ENCODE data around the gene OSBPL1A.

OSBPL1A gene

GRCh38 chr18:24397694-24398368, at the start of gene OSBPL1A:
TSS of gene OSBPL1A (minus strand) at chr18:24397824. CDS start at chr18:24377533, 20,291 bp downstream.
- DNase-seq, result peak; percentile 85

- DNase-seq, result no peak
These were observed 49.4 kb upstream of the OSBPL1A start for GRCh38 chr18:24446953-24447538.

GRCh38 chr18:24446453-24446852, 48.8 kb upstream of the OSBPL1A start:
- no peak for DNase-seq

- no peak for DNase-seq
These were observed 46.2 kb upstream of the OSBPL1A start for GRCh38 chr18:24443870-24444269.

DNA sequence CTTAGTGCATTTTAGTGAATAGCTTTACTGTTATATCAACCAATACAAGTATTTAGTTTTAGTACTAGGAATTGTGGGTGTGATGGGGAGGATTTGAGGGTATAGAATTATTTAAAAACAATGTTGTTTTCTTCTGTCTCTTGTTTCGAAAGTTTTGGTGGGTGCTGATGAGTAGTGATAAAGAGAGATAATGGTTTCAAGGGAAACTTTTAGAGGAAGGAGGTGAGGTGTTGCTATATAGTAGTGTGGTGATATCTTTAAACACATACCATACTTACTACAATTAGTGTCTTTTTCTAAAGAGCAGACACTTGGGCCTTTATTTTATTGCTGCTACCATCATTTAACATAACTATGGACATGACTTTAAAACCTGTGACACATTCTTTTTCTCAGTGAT, 39.3 kb upstream of the OSBPL1A start:
- no peak for DNase-seq

DNA sequence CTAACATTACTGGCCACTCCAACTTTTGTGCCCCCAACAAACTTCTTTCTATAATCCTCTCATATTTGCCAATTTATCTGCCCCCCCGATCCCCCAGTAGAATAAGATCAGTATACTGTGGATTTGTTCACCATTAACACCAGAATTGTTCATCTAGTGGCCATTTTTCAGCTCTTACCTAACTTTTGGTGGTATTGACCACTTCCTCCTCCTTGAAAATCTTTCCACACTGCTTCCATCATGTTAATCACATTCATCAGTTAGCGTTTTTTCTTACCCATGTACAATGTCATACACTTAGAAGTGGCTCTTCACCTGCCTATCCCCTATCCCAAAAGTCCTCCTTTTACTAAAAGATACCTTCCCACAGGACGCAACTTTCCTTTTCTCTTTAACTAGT, 35.0 kb upstream of the OSBPL1A start:
- DNase-seq, result no peak

DNA sequence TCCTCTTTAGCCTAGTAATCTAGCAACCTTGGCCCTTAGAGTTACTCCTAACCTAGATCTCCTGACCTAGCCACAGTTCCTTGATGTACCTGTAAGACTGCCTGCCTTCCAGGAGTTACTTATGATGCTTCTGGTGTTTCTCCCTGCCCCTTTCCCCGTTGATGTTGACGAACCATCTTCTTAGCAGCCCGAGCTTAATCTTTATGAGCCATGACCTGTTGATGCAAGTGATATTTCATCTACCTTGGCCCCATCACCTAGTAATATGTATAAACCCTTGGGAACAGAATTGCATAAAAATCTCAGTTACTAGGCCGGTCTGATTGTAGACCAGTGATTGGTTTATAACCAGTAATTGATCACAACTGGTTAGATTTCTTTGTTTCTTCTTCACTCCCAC, 31.6 kb upstream of the OSBPL1A start:
- DNase-seq, result no peak

DNA sequence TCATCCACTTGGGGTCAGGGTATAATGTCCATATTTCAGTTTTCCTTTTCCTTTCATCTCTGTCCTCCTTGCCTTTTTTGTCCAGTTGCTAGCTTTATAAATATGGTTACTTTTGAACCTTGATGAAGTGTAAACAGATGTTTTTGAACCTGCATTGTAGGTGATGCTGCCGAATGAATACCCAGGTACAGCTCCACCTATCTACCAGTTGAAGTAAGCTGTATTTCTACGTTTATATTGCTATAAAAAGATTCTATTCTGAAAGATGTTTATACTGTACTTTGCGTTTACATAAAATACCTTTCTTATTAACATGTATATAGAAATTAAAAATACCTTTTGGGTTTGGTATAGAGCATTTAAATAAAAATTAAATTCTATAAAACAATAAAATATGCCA, 31.1 kb upstream of the OSBPL1A start:
- no peak for DNase-seq

DNA sequence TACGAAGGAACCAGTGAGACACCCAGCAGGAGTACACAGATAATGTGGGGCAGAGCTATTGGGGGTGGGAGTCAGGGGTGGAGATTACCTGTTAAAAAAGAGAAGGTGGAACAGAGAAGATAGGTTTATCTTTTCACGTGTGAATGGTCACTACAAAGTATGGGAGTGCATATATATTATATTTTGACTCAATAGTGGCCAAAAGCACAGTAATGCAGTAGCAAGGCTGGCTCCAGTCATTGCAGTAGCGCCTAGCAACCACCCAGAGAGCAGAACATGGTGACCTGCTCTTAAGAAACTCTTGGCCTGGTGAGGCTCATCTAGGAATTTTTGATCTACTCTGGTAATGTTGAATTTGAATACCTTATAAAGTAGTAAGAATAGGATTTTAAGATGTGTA, 29.9 kb upstream of the OSBPL1A start:
- DNase-seq, result no peak

GRCh38 chr18:24426398-24427294, 29.0 kb upstream of the OSBPL1A start, which contains the start of gene IMPACT:
TSS of gene IMPACT (plus strand) at chr18:24426670. CDS start at chr18:24426757, 87 bp downstream.
- DNase-seq, result peak; percentile 82

DNA sequence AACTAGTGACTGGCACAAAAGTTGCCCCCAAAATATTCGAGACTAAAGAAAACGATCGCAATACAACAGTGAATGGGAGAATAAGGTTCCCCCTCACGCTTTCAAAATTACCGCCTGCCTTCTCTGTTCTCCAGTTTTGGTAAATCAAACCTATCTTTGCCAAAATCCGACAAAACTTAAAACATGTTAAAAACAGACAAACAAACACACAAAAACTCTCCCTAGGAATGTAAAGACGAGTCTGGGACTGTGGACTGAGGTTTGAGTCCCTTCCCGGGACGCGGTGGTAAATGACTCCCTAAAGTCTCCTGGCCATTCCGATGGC, 28.4 kb upstream of the OSBPL1A start:
- no peak for DNase-seq

DNA sequence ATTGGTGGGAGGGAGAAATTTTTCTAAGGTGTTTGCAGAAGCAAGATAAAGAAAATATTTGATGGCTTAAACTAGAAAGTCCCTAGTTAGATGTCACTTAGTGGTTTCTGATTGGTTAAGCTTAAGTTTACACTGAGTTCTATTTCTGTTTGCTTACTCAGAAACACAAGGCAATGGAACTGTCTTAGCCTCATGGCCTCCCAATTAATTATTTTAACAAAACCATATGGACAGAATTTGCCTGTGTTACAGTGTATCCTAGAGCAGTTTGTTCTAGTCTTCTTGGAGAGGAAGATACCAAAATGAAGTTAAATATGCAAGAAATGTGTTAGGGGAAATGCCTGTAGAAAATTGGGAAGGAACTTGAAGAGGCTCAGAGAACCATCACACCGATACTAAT, 24.2 kb upstream of the OSBPL1A start:
- DNase-seq, result no peak

DNA sequence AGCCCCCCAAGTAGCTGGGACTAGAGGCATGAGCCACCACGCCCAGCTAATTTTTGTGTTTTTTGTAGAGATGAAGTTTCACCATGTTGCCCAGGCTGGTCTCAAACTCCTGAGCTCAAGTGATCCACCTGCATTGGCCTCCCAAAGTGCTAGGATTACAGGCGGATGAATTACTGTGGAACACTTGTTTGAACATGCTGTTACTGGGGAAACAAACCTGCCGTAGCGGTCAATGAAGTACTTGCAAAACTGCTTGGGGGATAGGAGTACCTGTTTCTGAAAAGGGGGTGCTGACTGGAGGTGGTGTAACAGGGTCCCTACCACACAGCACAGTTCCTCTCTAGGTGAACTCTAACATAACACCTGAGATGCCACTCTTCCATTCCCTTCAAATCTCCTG, 22.9 kb upstream of the OSBPL1A start:
- no peak for DNase-seq

DNA sequence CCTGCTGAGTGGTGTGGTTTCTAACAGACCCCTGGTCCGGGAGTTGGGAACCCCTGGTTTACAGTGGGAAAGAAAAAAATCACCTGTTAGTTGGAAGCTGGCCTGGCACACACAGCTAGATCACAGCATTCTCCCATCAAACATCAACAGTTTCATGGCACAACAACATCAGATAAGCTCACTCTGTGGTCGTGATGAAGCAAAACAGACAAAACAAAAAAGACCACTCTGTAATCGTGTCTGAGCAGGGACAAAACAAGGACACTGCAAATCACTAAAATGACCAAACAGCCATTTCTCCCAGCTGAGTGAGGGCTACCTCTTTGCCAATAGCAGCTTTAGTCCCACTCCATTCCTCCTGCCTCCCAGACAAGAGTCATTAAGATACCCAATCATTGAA, 19.9 kb upstream of the OSBPL1A start:
- DNase-seq, result no peak

DNA sequence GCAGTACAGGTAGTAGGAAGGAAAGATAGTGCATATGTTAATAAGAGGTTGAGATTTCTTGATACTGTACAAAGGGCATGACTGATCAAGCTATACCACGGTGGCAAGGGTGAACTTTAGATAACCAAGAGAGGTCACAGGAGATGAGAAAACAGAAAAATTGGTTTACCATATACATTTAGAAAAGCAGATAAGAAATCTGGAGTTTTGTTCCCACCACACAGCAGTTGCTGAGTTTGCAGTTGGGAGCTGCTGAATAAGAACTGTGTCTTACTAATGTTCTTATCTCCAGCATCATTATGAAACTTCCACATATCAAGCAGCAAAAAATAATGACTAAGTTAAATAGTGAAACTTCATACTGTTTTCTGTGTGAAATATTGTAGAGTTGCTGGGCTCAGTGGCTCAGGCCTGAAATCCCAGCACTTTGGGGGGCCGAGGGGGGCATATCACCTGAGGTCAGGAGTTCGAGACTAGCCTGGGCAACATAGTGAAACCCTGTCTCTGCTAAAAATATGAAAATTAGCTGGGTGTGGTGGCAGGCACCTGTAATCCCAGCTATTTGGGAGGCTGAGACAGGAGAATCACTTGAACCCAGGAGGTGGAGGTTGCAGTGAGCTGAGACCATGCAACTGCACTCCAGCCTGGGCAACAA, 16.9 kb upstream of the OSBPL1A start:
- no peak for DNase-seq

GRCh38 chr18:24413148-24413547, 15.5 kb upstream of the OSBPL1A start:
- DNase-seq, result no peak

DNA sequence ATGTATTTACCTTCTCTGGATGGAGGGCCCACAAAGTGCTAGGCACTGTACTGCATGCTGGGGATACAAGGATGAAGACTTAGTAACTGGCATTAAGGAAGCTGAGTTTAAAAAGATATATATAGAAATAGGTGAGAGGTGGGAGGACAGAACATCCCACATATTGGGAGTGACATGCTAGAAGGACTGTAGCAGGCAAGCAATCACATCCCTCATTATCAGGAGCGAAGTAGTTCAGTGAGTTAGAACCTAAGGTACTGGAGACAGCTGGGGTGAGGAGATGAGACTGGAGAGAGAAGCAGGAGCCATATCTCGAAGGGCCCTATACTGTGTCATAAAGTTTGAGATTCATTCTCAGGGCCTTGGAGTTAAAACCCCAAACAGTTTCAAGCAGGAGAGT, 10.9 kb upstream of the OSBPL1A start:
- DNase-seq, result no peak

DNA sequence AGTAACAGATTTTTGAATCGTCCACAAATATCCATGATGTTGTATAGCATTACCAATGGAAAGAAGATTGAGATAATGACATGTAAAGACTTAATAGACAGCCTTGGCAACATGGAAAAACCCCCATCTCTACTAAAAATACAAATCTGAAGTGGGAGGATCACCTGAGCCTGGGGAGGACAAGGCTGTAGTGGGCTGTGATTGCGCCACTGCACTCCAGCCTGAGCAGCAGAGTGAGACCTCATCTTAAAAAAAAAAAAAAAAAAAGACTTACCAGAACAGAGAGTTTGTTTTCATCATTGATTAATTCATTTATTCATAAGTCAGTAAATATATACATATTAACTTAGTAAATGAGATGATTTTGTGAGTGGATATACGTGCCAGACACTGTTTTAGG, 7.0 kb upstream of the OSBPL1A start:
- no peak for DNase-seq

DNA sequence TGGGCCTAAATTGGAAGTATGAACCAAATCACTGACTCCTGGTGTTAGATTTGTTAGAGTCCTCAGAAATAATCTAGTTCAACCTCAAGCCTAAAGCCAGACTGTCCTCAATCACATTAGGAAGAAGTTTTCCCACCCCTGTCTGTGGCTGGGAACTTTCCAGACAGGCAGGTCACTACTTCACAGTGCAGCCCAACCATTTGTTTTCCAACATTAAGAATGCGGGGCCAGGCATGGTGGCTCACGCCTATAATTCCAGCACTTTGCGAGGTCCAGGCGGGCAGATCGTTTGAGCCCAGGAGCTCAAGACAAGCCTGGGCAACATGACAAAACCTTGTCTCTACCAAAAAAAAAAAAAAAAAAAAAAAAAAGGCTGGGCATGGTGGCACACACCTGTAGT, 5.5 kb upstream of the OSBPL1A start:
- no peak for DNase-seq

- DNase-seq, result no peak
These were observed 4.7 kb upstream of the OSBPL1A start for GRCh38 chr18:24402209-24402785.

DNA sequence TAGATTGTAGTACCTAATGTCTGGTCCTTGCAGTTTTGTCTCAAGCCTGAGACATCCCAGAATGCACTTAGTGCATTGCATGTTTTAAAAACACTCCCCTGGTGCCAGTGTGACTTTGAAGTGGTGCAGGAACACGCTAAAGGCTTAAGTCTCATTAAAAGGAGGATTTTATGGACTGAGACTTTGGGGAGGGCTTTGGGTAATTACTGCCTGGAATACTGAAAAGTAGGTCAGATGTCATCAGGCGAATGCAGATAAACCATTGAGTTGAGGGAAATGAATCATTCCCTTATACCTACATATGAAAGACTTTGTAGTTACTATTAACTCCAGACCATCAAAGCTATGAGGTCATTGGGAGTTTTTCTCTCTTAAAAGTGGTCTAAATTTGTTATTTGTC, 3.0 kb upstream of the OSBPL1A start:
- no peak for DNase-seq

- DNase-seq, result no peak
These were observed 916 bp upstream of the OSBPL1A start for GRCh38 chr18:24398540-24398939.

DNA sequence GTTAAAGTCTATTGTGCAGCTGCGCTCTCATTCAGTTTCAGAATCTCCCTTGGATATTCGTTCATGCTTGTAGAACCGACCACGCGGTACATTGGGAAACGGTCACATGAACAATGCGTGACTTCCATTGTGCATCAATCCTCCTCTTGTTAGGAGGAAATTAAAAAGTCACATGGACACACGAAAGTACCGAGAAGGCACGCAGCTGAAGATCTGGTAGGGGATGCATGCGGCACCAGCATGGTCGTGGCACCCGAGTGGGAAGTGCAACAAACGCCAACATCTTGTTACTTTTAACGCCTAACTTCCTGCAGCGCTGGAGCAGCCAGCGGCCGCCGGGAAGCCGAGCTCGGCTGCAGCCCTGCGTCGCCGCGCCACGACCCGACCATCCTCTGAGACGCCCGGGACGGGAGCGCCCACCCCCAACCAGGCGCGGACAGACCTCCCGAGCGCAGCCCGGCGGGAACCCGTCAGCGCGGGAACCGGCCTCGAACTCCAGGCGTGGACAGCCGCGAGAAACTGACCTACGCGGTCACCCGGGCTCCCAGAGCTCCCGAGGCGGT, 412 bp downstream of the OSBPL1A start:
- DNase-seq, result peak; percentile 27

Measured in CD4-positive, alpha-beta T cell treated with Interleukin-12 subunit alpha and Interleukin-12 subunit beta, for 1 hour (primary cell).